NB4 (cell line): ENCODE results near the gene CNTFR.
A peak's percentile ranks its signal among the peaks of the same experiment; 100 is the strongest.

Experiments used
- DNase-seq: peaks from one replicate; pipeline ENCODE4 v3.0.0; 2010; ENCODE audit warnings: low read depth
- H3K4me3 ChIP-seq: one replicate; pipeline ENCODE4 v1.5.1; 2011; ENCODE audit warnings: mild to moderate bottlenecking, low read depth, low read length, moderate library complexity
- CTCF ChIP-seq: IDR thresholded peaks from one replicate; pipeline ENCODE4 v1.5.1; 2012; ENCODE audit warnings: low read depth, low read length
- MAX ChIP-seq: IDR thresholded peaks from 2 replicates; pipeline ENCODE4 v1.6.1; 2011; ENCODE audit warnings: low read depth, low read length
- MYC ChIP-seq: IDR thresholded peaks from 2 replicates; pipeline ENCODE4 v1.6.1; 2011; ENCODE audit warnings: low read depth, low read length
- POLR2A ChIP-seq: IDR thresholded peaks from 2 replicates; pipeline ENCODE4 v1.6.1; 2011; ENCODE audit warnings: mild to moderate bottlenecking; ENCODE audit not compliant: insufficient read length; ENCODE audit errors: extremely low read depth

CNTFR gene

GRCh38 chr9:34560599-34561214, 28.8 kb downstream of the CNTFR start:
- DNase-seq, result no peak
- no peak for TF ChIP-seq POLR2A
- TF ChIP-seq MAX, result no peak
- no peak for TF ChIP-seq CTCF
- no peak for TF ChIP-seq MYC
- no peak overlapping the region for H3K4me3 ChIP-seq

GRCh38 chr9:34559624-34560455, 29.7 kb downstream of the CNTFR start:
- TF ChIP-seq MAX (peak; percentile 54), MYC (no peak)
- no peak overlapping the region for H3K4me3 ChIP-seq
- peak; percentile 36 for DNase-seq

- DNase-seq, result no peak
- no peak overlapping the region for H3K4me3 ChIP-seq
- TF ChIP-seq MAX, result no peak
- TF ChIP-seq CTCF, result no peak
- TF ChIP-seq MYC, result no peak
- TF ChIP-seq POLR2A, result no peak
Measured at GRCh38 chr9:34558919-34559623, 30.5 kb downstream of the CNTFR start.

GRCh38 chr9:34558364-34558763, 31.2 kb downstream of the CNTFR start:
- H3K4me3 ChIP-seq, result no peak overlapping the region
- TF ChIP-seq POLR2A (no peak), MYC (no peak), MAX (no peak), CTCF (no peak)
- no peak for DNase-seq

GRCh38 chr9:34557426-34558321, 31.9 kb downstream of the CNTFR start:
- no peak for DNase-seq
- no peak overlapping the region for H3K4me3 ChIP-seq
- TF ChIP-seq POLR2A (no peak), CTCF (no peak), MYC (no peak), MAX (no peak)
